HG03175 (cell line): ENCODE measurements around the gene PTRH1.

Experiments
- ATAC-seq: cut with Tn5 transposase; IDR thresholded peaks from one replicate; pipeline ENCODE4 v1.9.1; 2021; ENCODE audit warnings: mild to moderate bottlenecking, moderate library complexity; ENCODE audit not compliant: unreplicated experiment

Gene PTRH1

GRCh38 chr9:127742435-127743088, 27.1 kb upstream of the PTRH1 start:
- no peak for ATAC-seq

DNA sequence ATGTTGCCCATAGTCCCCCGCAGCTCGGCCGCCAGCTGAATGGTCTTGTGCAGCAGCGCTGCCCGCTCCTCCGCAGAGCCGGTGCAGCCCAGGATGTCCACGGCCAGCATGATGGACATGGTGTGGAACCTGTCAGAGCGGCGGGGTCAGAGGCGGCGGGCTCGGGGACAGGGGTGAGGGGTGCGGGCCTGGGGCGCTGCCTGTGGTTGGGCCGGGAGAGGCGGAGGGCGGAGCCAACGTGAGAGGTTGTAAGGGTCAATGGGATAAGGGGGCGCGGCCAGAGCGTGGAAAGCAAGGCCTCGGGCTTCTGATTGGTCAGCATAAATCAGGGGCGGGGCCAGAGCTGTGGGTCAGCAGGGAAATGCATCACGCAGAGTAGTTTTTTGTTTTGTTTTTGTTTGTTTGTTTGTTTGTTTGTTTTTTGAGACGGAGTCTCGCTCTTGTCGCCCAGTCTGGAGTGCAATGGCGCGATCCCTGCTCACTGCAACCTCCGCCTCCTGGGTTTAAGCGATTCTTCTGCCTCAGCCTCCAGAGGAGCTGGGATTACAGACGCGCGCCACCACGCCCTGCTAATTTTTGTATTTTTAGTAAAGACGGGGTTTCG, 26.5 kb upstream of the PTRH1 start:
- no peak for ATAC-seq

- ATAC-seq = no peak
These were observed 24.3 kb upstream of the PTRH1 start for GRCh38 chr9:127739614-127740330.

DNA sequence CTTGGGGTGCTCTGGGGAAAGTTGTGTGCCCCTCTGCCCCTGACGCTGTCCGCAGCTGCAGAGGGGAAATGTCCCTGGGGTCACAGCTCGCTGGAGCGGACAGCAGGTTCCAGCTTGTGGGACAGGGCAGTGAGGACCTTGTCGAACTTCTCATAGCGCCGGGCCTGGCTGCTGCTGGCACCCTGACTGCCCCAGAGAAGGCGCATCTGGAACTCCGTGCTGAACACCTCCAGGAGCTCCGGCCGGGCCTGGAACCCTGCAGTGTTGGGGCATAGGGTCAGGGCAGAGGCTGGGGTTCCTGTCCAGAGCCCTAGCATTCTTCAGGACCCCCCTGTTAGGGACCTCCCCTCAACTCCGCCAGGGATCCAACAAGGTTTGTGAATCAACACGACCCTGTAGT, 23.2 kb upstream of the PTRH1 start:
- no peak for ATAC-seq

DNA sequence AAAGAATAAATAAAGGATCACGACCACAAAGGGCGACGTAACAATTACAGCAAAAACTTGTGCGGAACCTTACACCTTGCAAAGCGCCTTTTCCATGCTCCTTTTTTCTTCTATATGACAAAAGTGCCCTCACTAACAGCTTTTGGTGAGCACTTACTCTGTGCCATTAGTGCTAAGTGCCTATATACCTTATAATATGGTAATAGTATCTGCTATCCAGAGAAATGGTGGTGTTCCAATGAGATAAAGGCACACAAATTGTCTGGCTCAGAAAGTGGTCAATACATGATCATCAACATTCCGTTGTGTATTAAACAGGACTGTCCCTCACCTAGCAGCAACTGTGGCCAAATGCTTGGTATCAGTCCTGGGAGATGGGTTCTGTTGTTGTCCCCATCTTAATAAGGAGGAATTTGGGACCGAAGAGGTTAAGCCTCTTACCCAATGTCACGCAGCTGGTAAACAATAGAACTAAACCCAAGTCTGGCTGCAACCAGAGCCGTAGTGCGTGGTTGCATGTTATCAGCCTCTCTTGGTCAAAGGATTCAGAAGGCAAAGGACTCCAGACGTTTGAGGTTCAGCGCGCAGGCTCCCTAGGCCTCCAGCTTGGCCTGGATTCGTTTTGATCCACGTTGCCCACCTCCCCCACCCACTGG, 20.2 kb upstream of the PTRH1 start:
- no peak for ATAC-seq

DNA sequence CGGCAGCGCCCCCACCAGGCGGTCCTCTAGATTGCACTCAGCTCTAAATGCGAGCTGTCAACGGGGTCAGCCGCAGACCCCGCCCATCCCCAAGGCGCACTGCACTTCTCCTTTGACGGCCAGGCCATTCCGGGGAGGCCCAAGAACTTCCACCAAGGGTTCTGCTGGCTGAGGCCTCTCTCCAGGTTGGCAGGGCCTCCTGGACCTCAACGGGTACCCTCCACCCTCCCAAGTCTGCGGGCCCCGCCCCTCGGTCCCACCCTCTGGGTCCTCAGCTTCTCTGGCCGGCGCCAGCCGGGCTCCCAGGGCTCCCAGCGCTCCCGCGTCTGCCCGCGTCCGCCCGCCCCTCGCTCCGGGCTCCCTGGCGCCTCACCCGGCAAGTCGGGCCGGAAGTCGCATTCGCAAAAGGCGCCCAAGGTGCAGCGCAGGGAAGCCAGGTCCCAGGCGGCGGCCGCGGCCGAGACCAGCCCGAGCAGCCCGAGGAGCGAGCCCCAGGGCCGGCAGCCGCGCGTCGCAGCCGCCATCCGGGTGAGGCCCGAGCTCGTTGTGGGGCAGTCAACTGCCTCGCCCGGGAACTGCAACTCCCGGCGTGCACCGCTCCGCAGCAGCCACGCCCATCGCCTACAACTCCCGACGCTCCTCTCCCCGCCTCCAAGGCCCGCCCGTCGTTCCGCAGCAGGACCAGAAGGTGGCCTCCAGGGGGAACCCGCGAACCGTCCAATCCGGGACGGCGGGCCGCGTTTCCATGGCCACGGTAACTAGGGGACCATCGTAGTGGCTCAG, 19.5 kb upstream of the PTRH1 start, which contains the start of gene TOR2A:
TSS of gene TOR2A (minus strand) at position 548 of the 783 bp plus-strand sequence. CDS start at position 524, 24 bp downstream.
- peak; percentile 88 for ATAC-seq

DNA sequence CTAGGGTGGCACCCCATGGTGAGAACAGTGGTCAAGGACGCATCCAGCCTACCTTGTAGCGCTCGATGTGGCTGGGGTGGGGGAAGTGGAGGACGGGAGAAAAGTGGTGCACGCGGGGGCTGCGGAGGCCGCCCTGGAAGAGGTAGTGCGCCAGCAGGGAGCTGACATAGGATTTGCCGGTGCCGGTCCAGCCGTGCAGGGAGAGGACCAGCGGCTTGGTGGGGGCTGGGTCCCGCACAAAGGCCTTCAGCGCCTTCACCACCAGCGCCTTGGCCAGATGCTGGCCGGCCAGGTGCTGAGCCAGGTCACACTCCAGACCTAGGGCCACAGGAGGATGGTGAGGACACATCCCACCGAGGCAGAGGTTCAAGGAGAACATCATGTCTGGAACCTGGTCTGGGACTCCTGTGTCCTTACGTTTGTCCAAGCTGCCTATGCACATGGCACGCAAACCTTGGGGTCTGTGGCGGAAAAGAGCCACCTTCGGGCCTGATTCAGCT, 18.8 kb upstream of the PTRH1 start:
- ATAC-seq = no peak

- ATAC-seq = no peak
These were observed 18.2 kb upstream of the PTRH1 start for GRCh38 chr9:127733614-127734013.

- no peak for ATAC-seq
These were observed 17.0 kb upstream of the PTRH1 start for GRCh38 chr9:127732444-127732843.

DNA sequence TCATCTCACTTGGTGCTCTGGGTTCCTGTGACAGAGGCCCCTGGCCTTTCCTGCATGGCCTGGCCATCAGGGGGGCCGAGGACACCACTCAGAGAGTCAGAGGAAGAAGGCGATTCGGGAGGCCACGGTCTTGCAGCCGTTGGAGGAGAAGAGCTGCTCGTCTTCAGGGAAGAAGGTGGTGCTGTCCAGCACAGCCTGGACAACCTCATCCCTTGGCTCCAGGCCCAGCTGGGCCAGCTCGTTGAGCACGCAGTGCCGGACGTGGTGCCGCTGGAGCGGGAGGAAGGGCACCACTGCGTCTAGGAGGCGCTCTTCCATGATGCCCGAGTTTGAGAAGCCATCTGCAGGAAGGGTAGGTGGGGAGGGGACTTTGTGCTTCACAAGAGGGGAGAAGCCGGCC, 16.5 kb upstream of the PTRH1 start:
- no peak for ATAC-seq

DNA sequence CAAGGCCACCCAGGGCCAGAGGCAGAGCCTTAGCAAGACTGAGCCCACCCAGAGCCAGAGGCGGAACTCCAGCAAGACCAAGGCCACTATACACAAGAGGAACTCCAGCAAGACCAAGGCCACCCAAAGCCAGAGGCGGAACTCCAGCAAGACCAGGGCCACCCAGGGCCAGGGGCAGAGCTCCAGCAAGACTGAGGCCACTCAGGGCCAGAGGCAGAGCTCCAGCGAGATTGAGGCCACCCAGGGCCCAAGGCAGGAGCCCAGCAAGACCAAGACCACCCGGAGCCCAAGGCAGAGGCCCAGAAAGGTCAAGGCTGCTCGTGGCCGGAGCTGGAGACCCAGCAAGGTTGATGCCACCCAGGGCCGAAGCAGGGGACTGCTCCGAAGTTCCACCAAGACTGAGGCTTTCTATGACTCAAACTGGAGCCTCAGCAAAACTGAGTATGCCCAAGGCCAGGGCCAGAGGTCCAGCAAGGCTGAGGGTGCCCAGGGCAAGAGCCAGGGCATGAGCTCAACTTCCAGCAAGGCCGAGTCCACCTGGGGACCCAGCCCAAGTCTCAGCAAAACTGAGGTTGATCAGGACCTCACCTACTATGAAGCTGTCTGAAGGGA, 15.4 kb upstream of the PTRH1 start:
- no peak for ATAC-seq

GRCh38 chr9:127730262-127730661, 14.8 kb upstream of the PTRH1 start:
- ATAC-seq = no peak

DNA sequence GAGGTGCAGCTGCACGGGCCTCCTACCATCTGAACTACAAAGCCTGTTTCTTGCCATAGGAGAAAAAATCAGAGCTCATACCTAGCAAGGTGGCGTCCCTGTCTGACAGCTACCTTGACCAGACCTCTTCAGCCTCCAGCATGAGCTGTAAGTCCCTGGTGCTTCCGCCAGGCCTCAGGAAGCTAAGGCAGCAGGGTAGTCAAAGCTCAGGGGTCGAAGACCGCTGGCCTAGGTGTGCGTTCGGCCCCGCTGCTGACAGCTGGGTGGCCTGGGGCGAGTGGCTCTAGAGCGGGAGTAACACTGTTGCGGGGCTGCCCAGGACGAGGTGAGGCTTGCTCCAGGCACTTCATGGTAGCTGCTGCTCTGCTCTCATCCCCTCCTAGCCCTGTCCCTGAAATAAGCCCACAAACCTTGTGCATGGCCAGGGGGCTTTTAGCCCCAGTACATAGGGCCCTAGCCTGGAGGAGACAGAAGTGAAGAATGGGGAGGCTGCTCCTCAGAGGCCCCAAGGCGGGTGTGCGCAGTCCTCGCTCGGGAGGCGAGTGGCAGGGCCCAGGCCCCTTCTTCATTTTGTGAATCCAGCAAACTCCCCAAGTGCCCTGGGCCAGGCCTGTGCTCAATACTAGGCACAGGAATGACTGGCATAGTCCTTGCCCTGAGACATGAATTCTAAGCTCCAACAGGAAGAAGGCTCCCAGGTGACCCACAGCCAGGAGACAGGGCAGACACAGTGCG, 14.2 kb upstream of the PTRH1 start:
- ATAC-seq = no peak

DNA sequence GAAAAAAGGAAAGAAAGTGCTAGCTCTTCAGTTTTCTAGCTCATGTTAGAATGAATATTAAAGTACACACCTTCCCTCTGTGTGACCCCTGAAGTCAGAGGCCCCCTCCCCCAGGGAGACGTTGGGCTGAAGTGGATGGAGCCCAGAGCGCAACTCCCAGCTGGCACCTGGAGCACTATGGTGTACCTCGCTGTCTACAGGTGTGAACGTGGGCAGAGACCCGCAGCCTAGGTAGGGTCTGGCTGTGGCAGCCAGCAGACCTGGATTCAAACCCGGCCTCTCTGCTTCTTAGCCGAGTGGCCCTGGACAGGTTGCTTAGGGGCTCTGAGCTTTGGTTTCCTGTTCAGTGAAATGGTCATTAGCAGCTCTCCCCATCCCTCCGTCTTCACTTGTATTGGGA, 13.3 kb upstream of the PTRH1 start:
- no peak for ATAC-seq

DNA sequence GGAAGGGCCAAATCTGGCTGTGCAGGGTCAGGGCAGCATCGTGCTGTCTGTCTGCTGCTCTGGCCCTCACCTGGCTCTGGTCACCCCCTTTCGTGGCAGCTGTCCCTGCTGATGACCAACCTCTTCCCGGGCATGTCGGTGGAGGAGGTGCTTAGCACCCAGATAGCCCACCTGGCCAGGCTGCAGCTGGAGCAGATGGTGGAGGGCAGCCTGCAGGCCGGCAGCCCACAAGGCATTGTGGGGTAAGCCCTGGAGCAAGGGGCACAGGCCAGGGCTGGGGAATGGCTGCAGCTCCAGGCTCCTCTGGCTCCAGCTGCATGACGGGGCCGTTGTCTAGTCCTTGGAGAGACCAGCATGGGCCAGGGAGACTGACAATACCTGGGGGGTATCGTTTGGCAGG, 11.4 kb upstream of the PTRH1 start:
- ATAC-seq = no peak

- ATAC-seq = no peak
These were observed 8.5 kb upstream of the PTRH1 start for GRCh38 chr9:127724012-127724411.

- ATAC-seq = no peak
These were observed 8.0 kb upstream of the PTRH1 start for GRCh38 chr9:127723444-127723843.

GRCh38 chr9:127723013-127723412, 7.5 kb upstream of the PTRH1 start:
- no peak for ATAC-seq

GRCh38 chr9:127722055-127722745, 6.7 kb upstream of the PTRH1 start:
- no peak for ATAC-seq
